ENCODE data around the gene PTP4A1.

DNA sequence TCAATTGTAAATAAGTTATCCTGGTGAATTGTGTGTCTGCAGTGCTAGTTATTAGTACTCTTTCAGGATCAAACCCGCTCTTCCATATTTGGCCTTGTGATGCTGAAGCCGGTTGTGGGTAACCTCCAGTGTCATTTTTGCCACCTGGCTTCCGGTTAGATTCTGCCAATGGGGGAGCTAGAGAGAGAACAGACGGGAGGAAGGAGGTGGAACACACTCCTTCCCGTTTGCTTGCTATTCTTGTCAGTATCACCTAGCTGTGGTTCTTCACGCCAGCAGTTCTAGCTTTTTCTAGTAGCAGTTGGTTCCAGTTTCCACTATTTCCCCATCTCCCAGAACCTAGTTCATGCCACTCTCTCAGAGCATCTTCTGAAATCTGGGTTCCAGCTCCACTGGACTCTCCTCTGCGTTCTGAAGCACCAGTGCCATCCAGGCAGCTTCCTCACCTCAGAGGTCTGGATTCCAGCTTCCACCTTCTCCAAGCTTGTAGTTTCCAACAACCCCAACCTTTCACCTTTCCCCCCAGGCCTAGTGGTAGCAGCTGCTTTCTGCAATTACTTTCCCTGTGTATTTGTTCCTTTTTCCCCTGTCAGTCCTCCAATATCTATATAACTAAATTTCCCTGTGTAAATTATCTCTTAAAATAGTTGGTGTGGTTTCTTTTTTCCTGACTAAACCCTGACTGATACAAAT lies 46.9 kb upstream of the PTP4A1 start:
- TF ChIP-seq, protein P1, sequence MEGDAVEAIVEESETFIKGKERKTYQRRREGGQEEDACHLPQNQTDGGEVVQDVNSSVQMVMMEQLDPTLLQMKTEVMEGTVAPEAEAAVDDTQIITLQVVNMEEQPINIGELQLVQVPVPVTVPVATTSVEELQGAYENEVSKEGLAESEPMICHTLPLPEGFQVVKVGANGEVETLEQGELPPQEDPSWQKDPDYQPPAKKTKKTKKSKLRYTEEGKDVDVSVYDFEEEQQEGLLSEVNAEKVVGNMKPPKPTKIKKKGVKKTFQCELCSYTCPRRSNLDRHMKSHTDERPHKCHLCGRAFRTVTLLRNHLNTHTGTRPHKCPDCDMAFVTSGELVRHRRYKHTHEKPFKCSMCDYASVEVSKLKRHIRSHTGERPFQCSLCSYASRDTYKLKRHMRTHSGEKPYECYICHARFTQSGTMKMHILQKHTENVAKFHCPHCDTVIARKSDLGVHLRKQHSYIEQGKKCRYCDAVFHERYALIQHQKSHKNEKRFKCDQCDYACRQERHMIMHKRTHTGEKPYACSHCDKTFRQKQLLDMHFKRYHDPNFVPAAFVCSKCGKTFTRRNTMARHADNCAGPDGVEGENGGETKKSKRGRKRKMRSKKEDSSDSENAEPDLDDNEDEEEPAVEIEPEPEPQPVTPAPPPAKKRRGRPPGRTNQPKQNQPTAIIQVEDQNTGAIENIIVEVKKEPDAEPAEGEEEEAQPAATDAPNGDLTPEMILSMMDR (CRISPR knock-in tag; IDR thresholded peaks at IDR 0.05) = peak; percentile 38; the same call in 1 of the 2 replicates
- TF ChIP-seq ZBTB7B (CRISPR knock-in tag; IDR thresholded peaks at IDR 0.05) = no peak
